PFSK-1 (cell line): ENCODE measurements around the gene ACSF3.

Experiments
- FOXP2 ChIP-seq: optimal IDR thresholded peaks from 2 replicates; pipeline ENCODE3; 2011; ENCODE audit warnings: borderline replicate concordance, control low read depth, inconsistent platforms; ENCODE audit not compliant: insufficient read depth; ENCODE audit errors: extremely low read length, extremely low read depth
- POLR2AphosphoS5 ChIP-seq: IDR thresholded peaks from 2 replicates; pipeline ENCODE4 v1.6.1; 2012; ENCODE audit warnings: low read depth, mild to moderate bottlenecking, control low read depth, low read length, moderate library complexity
- SIN3A ChIP-seq: IDR thresholded peaks from 2 replicates; pipeline ENCODE4 v1.6.1; 2012; ENCODE audit warnings: mild to moderate bottlenecking, low read length, moderate library complexity, borderline replicate concordance; ENCODE audit not compliant: insufficient read depth
- TAF1 ChIP-seq: IDR thresholded peaks from 2 replicates; pipeline ENCODE4 v1.6.1; 2012; ENCODE audit warnings: low read length, control low read depth, borderline replicate concordance; ENCODE audit not compliant: insufficient read depth
- TF ChIP-seq, protein P1 (sequence below), 2 experiments: IDR thresholded peaks; 2 replicates each; pipeline versions ENCODE4 v1.6.1 to v1.8.0; 2011 to 2012; ENCODE audit warnings: low read depth in 2 of 2, low read length in 2 of 2, control low read depth in 1 of 2, inconsistent platforms in 1 of 2, mild to moderate bottlenecking in 1 of 2, moderate library complexity in 1 of 2; ENCODE audit not compliant: insufficient read depth in 1 of 2

The ACSF3 gene

DNA sequence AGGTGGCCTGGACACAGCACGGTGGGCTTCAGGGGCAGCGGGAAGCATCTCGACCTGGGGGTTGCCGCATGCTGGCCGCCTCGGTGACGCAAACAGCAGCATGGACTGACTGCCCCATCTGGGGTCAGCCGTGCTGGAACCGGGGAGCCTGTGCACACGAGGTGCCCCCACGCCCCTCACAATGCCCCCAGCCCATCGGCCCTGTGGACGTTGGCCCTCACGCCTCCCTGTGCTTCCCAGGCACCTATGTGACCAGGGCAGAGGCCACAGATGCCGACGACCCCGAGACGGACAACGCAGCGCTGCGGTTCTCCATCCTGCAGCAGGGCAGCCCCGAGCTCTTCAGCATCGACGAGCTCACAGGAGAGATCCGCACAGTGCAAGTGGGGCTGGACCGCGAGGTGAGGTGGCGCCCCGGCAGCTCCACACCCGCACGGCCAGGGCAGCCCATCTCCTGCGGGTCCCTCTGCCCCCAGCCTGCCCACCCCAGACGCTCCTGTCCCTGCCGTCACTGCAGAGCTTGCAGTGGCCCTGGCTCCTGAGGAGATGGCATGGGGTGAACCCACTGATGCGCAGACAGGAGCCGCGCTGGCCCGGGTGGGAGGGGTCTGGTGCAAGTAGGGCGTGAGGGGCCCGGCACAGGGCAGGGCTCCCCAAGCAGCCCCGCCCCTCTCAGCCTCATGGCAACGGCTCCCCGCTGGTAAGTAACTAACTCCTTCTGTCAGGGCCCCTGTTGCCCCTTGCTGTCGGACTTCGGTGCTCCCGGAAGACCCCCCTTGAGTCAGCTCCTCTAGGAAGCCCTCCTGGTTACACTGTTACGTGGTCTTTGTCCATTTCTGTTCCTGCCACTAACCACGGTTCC lies 91.5 kb downstream of the ACSF3 start:
- no peak for TF ChIP-seq FOXP2
- TF ChIP-seq, protein P1, sequence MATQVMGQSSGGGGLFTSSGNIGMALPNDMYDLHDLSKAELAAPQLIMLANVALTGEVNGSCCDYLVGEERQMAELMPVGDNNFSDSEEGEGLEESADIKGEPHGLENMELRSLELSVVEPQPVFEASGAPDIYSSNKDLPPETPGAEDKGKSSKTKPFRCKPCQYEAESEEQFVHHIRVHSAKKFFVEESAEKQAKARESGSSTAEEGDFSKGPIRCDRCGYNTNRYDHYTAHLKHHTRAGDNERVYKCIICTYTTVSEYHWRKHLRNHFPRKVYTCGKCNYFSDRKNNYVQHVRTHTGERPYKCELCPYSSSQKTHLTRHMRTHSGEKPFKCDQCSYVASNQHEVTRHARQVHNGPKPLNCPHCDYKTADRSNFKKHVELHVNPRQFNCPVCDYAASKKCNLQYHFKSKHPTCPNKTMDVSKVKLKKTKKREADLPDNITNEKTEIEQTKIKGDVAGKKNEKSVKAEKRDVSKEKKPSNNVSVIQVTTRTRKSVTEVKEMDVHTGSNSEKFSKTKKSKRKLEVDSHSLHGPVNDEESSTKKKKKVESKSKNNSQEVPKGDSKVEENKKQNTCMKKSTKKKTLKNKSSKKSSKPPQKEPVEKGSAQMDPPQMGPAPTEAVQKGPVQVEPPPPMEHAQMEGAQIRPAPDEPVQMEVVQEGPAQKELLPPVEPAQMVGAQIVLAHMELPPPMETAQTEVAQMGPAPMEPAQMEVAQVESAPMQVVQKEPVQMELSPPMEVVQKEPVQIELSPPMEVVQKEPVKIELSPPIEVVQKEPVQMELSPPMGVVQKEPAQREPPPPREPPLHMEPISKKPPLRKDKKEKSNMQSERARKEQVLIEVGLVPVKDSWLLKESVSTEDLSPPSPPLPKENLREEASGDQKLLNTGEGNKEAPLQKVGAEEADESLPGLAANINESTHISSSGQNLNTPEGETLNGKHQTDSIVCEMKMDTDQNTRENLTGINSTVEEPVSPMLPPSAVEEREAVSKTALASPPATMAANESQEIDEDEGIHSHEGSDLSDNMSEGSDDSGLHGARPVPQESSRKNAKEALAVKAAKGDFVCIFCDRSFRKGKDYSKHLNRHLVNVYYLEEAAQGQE (IDR thresholded peaks at IDR 0.05; ENCODE audit: insufficient read depth in 1 of 2, low read depth in 2 of 2, low read length in 2 of 2): no peak
- TF ChIP-seq SIN3A: no peak
- no peak for TF ChIP-seq TAF1
- no peak for TF ChIP-seq POLR2AphosphoS5

DNA sequence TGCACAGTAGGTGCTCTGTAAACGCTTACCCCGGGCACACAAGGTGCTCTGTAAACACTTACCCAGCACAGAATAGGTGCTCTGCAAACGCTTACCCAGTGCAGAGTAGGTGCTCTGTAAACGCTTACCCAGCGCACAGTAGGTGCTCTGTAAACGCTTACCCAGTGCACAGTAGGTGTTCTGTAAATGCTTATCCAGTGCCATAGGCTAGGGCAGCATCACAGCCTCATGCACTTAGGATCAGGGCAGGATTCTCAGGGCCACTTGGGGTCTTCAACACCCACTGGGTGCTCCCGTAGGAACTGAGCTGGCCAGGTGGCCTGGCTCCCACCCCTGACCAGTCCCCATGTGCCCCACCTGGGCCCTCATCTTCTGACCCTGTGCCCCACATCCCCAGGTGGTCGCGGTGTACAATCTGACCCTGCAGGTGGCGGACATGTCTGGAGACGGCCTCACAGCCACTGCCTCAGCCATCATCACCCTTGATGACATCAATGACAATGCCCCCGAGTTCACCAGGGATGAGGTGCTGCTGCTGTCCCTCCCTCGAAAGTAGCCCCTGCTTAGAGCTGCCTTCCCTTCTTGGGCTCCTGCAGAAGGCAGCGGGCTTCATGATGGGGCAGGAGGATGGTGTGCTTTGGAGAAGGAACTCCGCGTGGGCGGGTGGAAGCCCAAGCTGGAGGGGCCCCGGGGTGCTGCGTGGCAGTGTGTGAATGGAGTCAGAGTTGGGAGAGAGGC lies 93.5 kb downstream of the ACSF3 start:
- TF ChIP-seq SIN3A (no peak), FOXP2 (no peak), POLR2AphosphoS5 (no peak), TAF1 (no peak)
- TF ChIP-seq, protein P1 (IDR thresholded peaks at IDR 0.05; ENCODE audit: insufficient read depth in 1 of 2, low read depth in 2 of 2, low read length in 2 of 2): no peak

DNA sequence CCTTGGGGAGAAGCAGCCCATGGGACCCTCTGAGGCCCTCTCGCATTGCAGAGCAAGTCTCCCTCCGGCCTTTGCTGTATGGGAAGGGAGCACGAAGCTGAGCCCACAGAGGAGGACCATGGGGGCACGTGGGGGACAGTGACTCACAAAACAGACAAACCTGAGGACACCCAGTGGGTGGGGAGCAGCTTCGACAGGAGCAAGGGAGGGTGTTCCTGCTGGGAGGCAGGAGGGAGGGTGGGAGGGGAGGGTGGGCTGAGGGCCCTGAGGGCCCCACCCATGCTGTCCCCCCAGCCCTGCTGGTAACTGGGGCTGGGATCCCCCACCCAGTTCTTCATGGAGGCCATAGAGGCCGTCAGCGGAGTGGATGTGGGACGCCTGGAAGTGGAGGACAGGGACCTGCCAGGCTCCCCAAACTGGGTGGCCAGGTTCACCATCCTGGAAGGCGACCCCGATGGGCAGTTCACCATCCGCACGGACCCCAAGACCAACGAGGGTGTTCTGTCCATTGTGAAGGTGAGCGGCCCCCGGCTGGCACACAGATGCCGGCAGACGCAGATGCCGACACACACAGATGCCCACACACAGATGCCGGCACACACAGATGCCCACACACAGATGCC lies 94.2 kb downstream of the ACSF3 start:
- TF ChIP-seq TAF1 (no peak), POLR2AphosphoS5 (no peak), FOXP2 (no peak), SIN3A (no peak)
- TF ChIP-seq, protein P1 (IDR thresholded peaks at IDR 0.05; ENCODE audit: insufficient read depth in 1 of 2, low read depth in 2 of 2, low read length in 2 of 2): no peak

DNA sequence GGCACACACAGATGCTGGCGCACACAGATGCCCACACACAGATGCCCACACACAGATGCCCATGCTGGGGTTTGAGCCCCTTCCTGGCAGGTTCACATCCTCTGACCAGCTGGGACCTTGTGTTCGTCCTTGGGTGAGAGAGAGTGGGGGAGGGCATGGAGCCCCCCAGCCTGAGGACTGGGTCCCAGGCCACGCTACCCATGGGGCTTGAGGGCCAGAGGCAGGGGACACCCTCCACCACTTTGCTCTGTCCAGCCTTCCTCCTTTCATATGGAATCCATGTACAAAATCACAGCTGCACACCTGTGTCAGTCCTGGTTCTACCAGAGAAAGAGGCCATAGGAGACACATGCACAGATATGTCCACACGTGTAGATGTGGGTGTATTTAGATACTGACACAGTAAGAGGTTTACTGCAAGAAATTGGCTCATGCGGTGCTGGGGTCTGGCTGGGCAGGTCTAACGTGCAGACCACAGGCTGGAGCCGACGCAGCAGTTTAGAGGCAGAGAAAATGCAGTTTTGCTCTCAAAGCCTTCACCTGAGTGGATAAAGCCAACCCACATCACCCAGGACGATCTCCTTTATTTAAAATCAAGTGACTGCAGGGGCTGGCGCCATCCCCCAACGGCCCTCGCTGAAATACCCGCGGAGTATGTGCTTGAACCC lies 95.8 kb downstream of the ACSF3 start:
- no peak for TF ChIP-seq TAF1
- no peak for TF ChIP-seq SIN3A
- no peak for TF ChIP-seq POLR2AphosphoS5
- TF ChIP-seq, protein P1 (IDR thresholded peaks at IDR 0.05; ENCODE audit: insufficient read depth in 1 of 2, low read depth in 2 of 2, low read length in 2 of 2): no peak
- TF ChIP-seq FOXP2: no peak
